Spinal cord (tissue), 10 donors: ENCODE data around the gene PIGA. TPM values are rescaled to one million over a fixed set of nuclear protein-coding genes. Genes with fewer than 3 reads are reported as not detected.

Experiments
- DNase-seq, 6 donors: peaks; one replicate each; pipeline versions ENCODE4 v3.0.0 to v3.0.0-alpha.2; 2013 to 2015; ENCODE audit warnings: low spot score in 6 of 6, low read depth in 4 of 6
- H3K27ac ChIP-seq: one replicate; pipeline ENCODE4 v1.5.1; 2013; ENCODE audit warnings: low read depth, low read length, control low read depth
- H3K27me3 ChIP-seq: one replicate; pipeline ENCODE4 v1.6.1; 2013; ENCODE audit warnings: low read length; ENCODE audit not compliant: control insufficient read depth, insufficient read depth
- H3K36me3 ChIP-seq: one replicate; pipeline ENCODE4 v1.6.1; 2013; ENCODE audit warnings: low read length; ENCODE audit not compliant: control insufficient read depth, insufficient read depth
- H3K4me1 ChIP-seq: one replicate; pipeline ENCODE4 v1.6.1; 2013; ENCODE audit warnings: low read length; ENCODE audit not compliant: control insufficient read depth, insufficient read depth
- H3K4me3 ChIP-seq: one replicate; pipeline ENCODE4 v1.5.1; 2013; ENCODE audit warnings: low read depth, low read length, control low read depth
- H3K9me3 ChIP-seq: one replicate; pipeline ENCODE4 v1.6.1; 2013; ENCODE audit warnings: low read length; ENCODE audit not compliant: control insufficient read depth, insufficient read depth
- WGBS: methylation state at CpG from one replicate; pipeline ENCODE4 v1.1.5; 2013; ENCODE audit warnings: missing lambda C conversion rate; ENCODE audit not compliant: insufficient coverage; 5-methylcytosine and 5-hydroxymethylcytosine counted together
- long read RNA-seq, 4 donors: transcript quantifications; one replicate each; lab custom pipeline, GENCODE V29; 2026
- polyA plus RNA-seq, 2 donors: library from polyadenylated mRNA; unstranded; fragments of 120-200 nt; gene quantifications; one replicate each; pipeline ENCODE4 v1.2.1, GENCODE V29; 2013; ENCODE audit not compliant: insufficient read length in 2 of 2
- total RNA-seq, 2 donors: library from RNA; depleted of rRNA in 1 of 2; stranded (reverse); fragments of 120-200 nt in 1 of 2; fragments of >200 nt in 1 of 2; gene quantifications; one replicate each; pipeline versions ENCODE4 v1.2.3 to v1.2.4, GENCODE V29; 2013 to 2014
- donor health status: healthy.

The PIGA gene
- total RNA-seq: 10 to 100 TPM; 12.4 to 18.9 TPM
- polyA plus RNA-seq: 10 to 100 TPM; 10.8 to 11.2 TPM
- long read RNA-seq, donor 1, partial matches to known transcripts: 0 of 3 reads
- long read RNA-seq, donor 1, other reads (novel, unspliced or antisense): 0 of 3 reads
- long read RNA-seq, donor 2, partial matches to known transcripts: 0 of 1 reads
- long read RNA-seq, donor 2, other reads (novel, unspliced or antisense): 0 of 1 reads
- long read RNA-seq, donor 3, partial matches to known transcripts: 0 of 1 reads
- long read RNA-seq, donor 3, other reads (novel, unspliced or antisense): 0 of 1 reads
- long read RNA-seq, donor 4, partial matches to known transcripts: 0 of 2 reads
- long read RNA-seq, donor 4, other reads (novel, unspliced or antisense): 0 of 2 reads

- Histone ChIP-seq H3K36me3 (no peaks in the 10 kb centered on the region), H3K4me1 (peaks cover 3% of the 10 kb centered on the region), H3K27ac (peak within 1 kb of the TSS; percentile 88), H3K27me3 (peaks cover 37% of the 10 kb centered on the region), H3K4me3 (peak within 1 kb of the TSS; percentile 87), H3K9me3 (peaks cover 1% of the 10 kb centered on the region)
- WGBS: 23% methylated on average over 64 of the region's 72 CpGs
- DNase-seq: peak; percentile 73 to 98 (median 87)
These were observed at the start of gene PIGA for GRCh38 chrX:15335135-15336022. PIGA (minus strand) TSS chrX:15335523; CDS start chrX:15331930, 3,593 bp downstream.

GRCh38 chrX:15384304-15384703, 49.0 kb upstream of the PIGA start, which contains the start of gene VEGFD:
VEGFD (minus strand) TSS chrX:15384413; CDS start chrX:15383946, 467 bp downstream.
- H3K27me3 ChIP-seq: peaks cover 19% of the 10 kb centered on the region
- H3K4me3 ChIP-seq: no peak within 1 kb of the TSS
- no peak within 1 kb of the TSS for H3K27ac ChIP-seq
- peak in 1 of 6 donors; percentile 19 for DNase-seq
- H3K36me3 ChIP-seq: no peaks in the 10 kb centered on the region
- no peaks in the 10 kb centered on the region for H3K9me3 ChIP-seq
- no peaks in the 10 kb centered on the region for H3K4me1 ChIP-seq
- 24% methylated on average over 2 of the region's 2 CpGs for WGBS

- Histone ChIP-seq H3K4me3 (no peak overlapping the region), H3K36me3 (no peaks in the 10 kb centered on the region), H3K4me1 (no peaks in the 10 kb centered on the region), H3K27me3 (peaks cover 21% of the 10 kb centered on the region), H3K27ac (no peak overlapping the region), H3K9me3 (no peaks in the 10 kb centered on the region)
- 58% methylated on average over 3 of the region's 8 CpGs for WGBS
- DNase-seq: no peak
These were observed 47.5 kb upstream of the PIGA start for GRCh38 chrX:15382813-15383212.

GRCh38 chrX:15376956-15377355, 41.6 kb upstream of the PIGA start:
- Histone ChIP-seq H3K4me1 (no peaks in the 10 kb centered on the region), H3K9me3 (no peaks in the 10 kb centered on the region), H3K36me3 (no peaks in the 10 kb centered on the region), H3K27ac (no peak overlapping the region), H3K27me3 (peaks cover 17% of the 10 kb centered on the region), H3K4me3 (no peak overlapping the region)
- DNase-seq: no peak
- WGBS: no CpG with 5 or more reads among the region's 1 CpG

GRCh38 chrX:15373976-15374375, 38.7 kb upstream of the PIGA start:
- no CpG with 5 or more reads among the region's 3 CpGs for WGBS
- H3K27ac ChIP-seq: no peak overlapping the region
- no peak overlapping the region for H3K4me3 ChIP-seq
- no peaks in the 10 kb centered on the region for H3K36me3 ChIP-seq
- H3K27me3 ChIP-seq: peaks cover 12% of the 10 kb centered on the region
- DNase-seq: peak in 1 of 6 donors; percentile 67
- H3K4me1 ChIP-seq: no peaks in the 10 kb centered on the region
- no peaks in the 10 kb centered on the region for H3K9me3 ChIP-seq

GRCh38 chrX:15366506-15367352, 31.4 kb upstream of the PIGA start:
- no peaks in the 10 kb centered on the region for H3K4me1 ChIP-seq
- DNase-seq: no peak
- H3K27me3 ChIP-seq: peaks cover 20% of the 10 kb centered on the region
- H3K4me3 ChIP-seq: no peak overlapping the region
- 85% methylated on average over 5 of the region's 9 CpGs for WGBS
- no peaks in the 10 kb centered on the region for H3K36me3 ChIP-seq
- no peak overlapping the region for H3K27ac ChIP-seq
- H3K9me3 ChIP-seq: no peaks in the 10 kb centered on the region

GRCh38 chrX:15359701-15360100, 24.4 kb upstream of the PIGA start:
- no peak for DNase-seq
- no peaks in the 10 kb centered on the region for H3K4me1 ChIP-seq
- WGBS: 38% methylated on average over 1 of the region's 2 CpGs

GRCh38 chrX:15358533-15358932, 23.2 kb upstream of the PIGA start:
- WGBS: no CpG with 5 or more reads among the region's 2 CpGs
- Histone ChIP-seq H3K27me3 (peaks cover 13% of the 10 kb centered on the region), H3K4me1 (no peaks in the 10 kb centered on the region), H3K4me3 (no peak overlapping the region), H3K27ac (no peak overlapping the region), H3K9me3 (no peaks in the 10 kb centered on the region), H3K36me3 (no peaks in the 10 kb centered on the region)
- DNase-seq: no peak

More at GRCh38 chrX:15359701-15360100, 24.4 kb upstream of the PIGA start:
- no peak overlapping the region for H3K4me3 ChIP-seq
- no peaks in the 10 kb centered on the region for H3K9me3 ChIP-seq
- no peak overlapping the region for H3K27ac ChIP-seq
- H3K36me3 ChIP-seq: no peaks in the 10 kb centered on the region
- H3K27me3 ChIP-seq: peaks cover 16% of the 10 kb centered on the region

- H3K4me1 ChIP-seq: no peaks in the 10 kb centered on the region
- no peak for DNase-seq
- no CpG with 5 or more reads among the region's 1 CpG for WGBS
- peaks cover 13% of the 10 kb centered on the region for H3K27me3 ChIP-seq
- H3K27ac ChIP-seq: no peak overlapping the region
- no peaks in the 10 kb centered on the region for H3K9me3 ChIP-seq
- H3K36me3 ChIP-seq: no peaks in the 10 kb centered on the region
- H3K4me3 ChIP-seq: no peak overlapping the region
These were observed 21.1 kb upstream of the PIGA start for GRCh38 chrX:15356444-15356843.
